ENCODE results near the gene SLC35G6.

The SLC35G6 gene

GRCh38 chr17:7443499-7444485 is 37.5 kb upstream of the SLC35G6 start:
- no peak overlapping the region for H3K27ac ChIP-seq

GRCh38 chr17:7444682-7445618 is 36.3 kb upstream of the SLC35G6 start, which contains the start of gene CHRNB1:
Gene CHRNB1, plus strand, starts transcription at chr17:7445061. Its CDS starts 67 bp downstream, at chr17:7445128.
- no peak for TF ChIP-seq CTCF (conservative IDR thresholded peaks at IDR 0.05)
- no peak for TF ChIP-seq ZFX (IDR thresholded peaks at IDR 0.05)
- no peak within 1 kb of the TSS for H3K27ac ChIP-seq

More at GRCh38 chr17:7443499-7444485, 37.5 kb upstream of the SLC35G6 start:
- TF ChIP-seq CTCF (conservative IDR thresholded peaks at IDR 0.05): no peak
- TF ChIP-seq ZFX (IDR thresholded peaks at IDR 0.05): no peak

- H3K27ac ChIP-seq: no peak overlapping the region
- no peak for TF ChIP-seq ZFX (IDR thresholded peaks at IDR 0.05)
Observed at GRCh38 chr17:7445619-7445968, 35.7 kb upstream of the SLC35G6 start.

GRCh38 chr17:7448461-7448860 is 32.8 kb upstream of the SLC35G6 start:
- TF ChIP-seq ZFX (IDR thresholded peaks at IDR 0.05): no peak
- no peak overlapping the region for H3K27ac ChIP-seq

GRCh38 chr17:7459961-7460545 is 21.2 kb upstream of the SLC35G6 start:
- no peak overlapping the region for H3K27ac ChIP-seq
- TF ChIP-seq CTCF (conservative IDR thresholded peaks at IDR 0.05) (no peak), ZFX (IDR thresholded peaks at IDR 0.05) (no peak)

- H3K27ac ChIP-seq: no peak overlapping the region
- TF ChIP-seq CTCF (conservative IDR thresholded peaks at IDR 0.05) (no peak), ZFX (IDR thresholded peaks at IDR 0.05) (no peak)
Observed at GRCh38 chr17:7460850-7461660, 20.2 kb upstream of the SLC35G6 start.

- H3K27ac ChIP-seq: no peak overlapping the region
- TF ChIP-seq CTCF (conservative IDR thresholded peaks at IDR 0.05) (no peak), ZFX (IDR thresholded peaks at IDR 0.05) (no peak)
Observed at GRCh38 chr17:7462474-7463371, 18.5 kb upstream of the SLC35G6 start.
